ENCODE data around the gene PCDHB11. TPM values are rescaled to one million over a fixed set of nuclear protein-coding genes. Genes with fewer than 3 reads are reported as not detected.
"Not testable (repeated sequence)": the region's sequence is repeated elsewhere in the genome, so short reads cannot be mapped to it uniquely, and the experiment has no call there.

Gene PCDHB11
- polyA plus RNA-seq, 10 donors, result 1.6 to 3.5 (median 2.7) TPM

DNA sequence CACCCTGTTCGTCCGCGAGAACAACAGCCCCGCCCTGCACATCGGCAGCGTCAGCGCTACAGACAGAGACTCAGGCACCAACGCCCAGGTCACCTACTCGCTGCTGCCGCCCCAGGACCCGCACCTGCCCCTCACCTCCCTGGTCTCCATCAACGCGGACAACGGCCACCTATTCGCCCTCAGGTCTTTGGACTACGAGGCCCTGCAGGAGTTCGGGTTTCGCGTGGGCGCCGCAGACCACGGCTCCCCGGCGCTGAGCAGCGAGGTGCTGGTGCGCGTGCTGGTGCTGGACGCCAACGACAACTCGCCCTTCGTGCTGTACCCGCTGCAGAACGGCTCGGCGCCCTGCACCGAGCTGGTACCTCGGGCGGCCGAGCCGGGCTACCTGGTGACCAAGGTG, 36.5 kb downstream of the PCDHB11 start:
- not testable (repeated sequence) for DNase-seq

DNA sequence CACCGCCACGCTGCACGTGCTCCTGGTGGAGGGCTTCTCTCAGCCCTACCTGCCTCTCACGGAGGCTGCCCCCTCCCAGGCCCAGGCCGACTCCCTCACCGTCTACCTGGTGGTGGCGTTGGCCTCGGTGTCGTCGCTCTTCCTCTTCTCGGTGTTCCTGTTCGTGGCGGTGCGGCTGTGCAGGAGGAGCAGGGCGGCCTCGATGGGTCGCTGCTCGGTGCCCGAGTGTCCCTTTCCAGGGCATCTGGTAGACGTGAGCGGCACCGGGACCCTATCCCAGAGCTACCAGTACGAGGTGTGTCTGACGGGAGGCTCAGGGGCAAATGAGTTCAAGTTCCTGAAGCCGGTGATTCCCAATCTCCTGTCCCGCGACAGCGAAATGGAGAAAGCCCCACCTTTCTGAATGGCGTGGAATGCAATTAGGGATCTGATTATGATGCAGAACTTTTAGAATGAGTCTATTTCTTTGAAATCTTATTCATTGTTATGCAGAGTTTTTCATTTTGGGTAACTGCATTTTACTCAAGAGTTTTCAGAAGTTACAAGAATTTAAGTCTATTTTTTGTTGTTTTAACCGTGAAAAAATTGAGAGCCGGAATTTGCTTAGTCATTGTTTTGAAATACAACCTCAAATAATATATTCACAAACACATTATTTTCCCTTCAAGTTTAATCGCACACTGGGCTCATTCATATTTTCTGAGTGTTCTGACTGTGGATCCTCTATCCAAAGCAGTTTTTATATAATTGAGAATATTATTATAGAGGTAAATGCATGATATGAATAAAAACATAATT, 37.3 kb downstream of the PCDHB11 start:
- no peak for DNase-seq

DNA sequence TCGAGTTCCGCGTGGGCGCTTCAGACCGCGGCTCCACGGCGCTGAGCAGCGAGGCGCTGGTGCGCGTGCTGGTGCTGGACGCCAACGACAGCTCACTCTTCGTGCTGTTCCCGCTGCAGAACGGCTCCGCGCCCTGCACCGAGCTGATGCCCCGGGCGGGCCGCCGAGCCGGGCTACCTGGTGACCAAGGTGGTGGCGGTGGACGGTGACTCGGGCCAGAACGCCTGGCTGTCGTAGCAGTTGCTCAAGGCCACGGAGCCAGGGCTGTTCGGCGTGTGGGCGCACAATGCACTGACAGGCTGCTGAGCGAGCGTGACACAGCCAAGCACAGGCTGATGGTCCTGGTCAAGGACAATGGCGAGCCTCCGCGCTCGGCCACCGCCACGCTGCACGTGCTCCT, 42.1 kb downstream of the PCDHB11 start:
- no peak for DNase-seq

DNA sequence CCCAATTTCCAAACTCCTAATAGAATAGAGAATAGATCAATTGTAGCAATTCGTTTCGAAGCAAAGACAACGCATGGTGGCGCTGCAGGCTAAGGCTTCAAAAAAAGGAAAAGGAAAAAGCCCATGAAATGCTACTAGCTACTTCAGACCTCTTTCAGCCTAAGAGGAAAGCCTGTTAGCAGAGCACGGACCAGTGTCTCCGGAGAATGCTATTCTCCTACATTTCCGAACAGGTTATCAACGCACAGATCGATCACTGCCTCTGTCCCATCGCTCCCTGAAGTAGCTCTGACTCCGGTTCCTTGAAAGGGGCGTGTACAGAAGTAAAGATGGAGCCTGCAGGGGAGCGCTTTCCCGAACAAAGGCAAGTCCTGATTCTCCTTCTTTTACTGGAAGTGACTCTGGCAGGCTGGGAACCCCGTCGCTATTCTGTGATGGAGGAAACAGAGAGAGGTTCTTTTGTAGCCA, 45.9 kb downstream of the PCDHB11 start, which contains the start of gene PCDHB15:
Gene PCDHB15 (plus strand): TSS at position 146 of the 468 bp plus-strand sequence. CDS start 184 bp downstream, at position 330.
- peak; percentile 2 to 40 (median 14) for DNase-seq

DNA sequence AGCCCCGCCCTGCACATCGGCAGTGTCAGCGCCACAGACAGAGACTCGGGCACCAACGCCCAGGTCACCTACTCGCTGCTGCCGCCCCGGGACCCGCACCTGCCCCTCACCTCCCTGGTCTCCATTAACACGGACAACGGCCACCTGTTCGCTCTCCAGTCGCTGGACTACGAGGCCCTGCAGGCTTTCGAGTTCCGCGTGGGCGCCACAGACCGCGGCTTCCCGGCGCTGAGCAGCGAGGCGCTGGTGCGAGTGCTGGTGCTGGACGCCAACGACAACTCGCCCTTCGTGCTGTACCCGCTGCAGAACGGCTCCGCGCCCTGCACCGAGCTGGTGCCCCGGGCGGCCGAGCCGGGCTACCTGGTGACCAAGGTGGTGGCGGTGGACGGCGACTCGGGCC, 47.5 kb downstream of the PCDHB11 start:
- DNase-seq, result not testable (repeated sequence)

DNA sequence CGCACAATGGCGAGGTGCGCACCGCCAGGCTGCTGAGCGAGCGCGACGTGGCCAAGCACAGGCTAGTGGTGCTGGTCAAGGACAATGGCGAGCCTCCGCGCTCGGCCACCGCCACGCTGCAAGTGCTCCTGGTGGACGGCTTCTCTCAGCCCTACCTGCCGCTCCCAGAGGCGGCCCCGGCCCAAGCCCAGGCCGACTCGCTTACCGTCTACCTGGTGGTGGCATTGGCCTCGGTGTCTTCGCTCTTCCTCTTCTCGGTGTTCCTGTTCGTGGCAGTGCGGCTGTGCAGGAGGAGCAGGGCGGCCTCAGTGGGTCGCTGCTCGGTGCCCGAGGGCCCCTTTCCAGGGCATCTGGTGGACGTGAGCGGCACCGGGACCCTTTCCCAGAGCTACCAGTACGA, 48.0 kb downstream of the PCDHB11 start:
- DNase-seq, result not testable (repeated sequence)

DNA sequence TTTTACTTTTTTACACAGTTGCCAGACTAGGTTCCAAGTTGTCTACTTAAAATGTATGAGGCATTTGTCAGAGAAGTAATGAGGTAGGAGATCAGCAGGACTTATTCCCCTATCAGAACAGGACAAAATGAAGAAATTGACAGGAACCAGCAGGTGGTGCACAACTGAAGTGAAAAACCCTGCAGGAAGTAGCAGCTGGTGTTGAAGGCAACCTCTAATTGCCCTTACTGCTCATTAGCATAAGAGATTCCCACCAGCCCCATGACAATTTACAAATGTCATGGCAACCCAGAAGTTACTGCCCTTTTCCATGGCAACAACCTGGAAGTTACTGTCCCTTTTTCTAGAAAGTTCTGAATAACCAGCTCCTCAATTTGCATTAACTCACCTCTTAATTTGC, 51.1 kb downstream of the PCDHB11 start:
- DNase-seq, result no peak

Other genes starting within 250 kb of the PCDHB11 start
- 1 to 10 TPM in 6 of 10 donors, under 1 TPM in 4; 0.67 to 5.8 (median 1.4) TPM for gene PCDHAC2, start 233.2 kb upstream of the PCDHB11 start, polyA plus RNA-seq (ENCODE audit: insufficient read length in 10 of 10)
- gene PCDHB1, start 148.3 kb upstream of the PCDHB11 start, polyA plus RNA-seq (ENCODE audit: insufficient read length in 10 of 10), result under 1 TPM; 0.07 to 0.20 (median 0.10) TPM
- gene PCDHB2, start 105.0 kb upstream of the PCDHB11 start, polyA plus RNA-seq (ENCODE audit: insufficient read length in 10 of 10), result 1 to 10 TPM; 2.3 to 5.9 (median 4.2) TPM
- 1 to 10 TPM; 1.6 to 2.8 (median 2.0) TPM for gene PCDHB3, start 99.2 kb upstream of the PCDHB11 start, polyA plus RNA-seq (ENCODE audit: insufficient read length in 10 of 10)
- gene PCDHB4, start 77.8 kb upstream of the PCDHB11 start, polyA plus RNA-seq (ENCODE audit: insufficient read length in 10 of 10), result 1 to 10 TPM; 2.8 to 4.6 (median 3.1) TPM
- 1 to 10 TPM; 2.7 to 5.1 (median 3.9) TPM for gene PCDHB5, start 64.4 kb upstream of the PCDHB11 start, polyA plus RNA-seq (ENCODE audit: insufficient read length in 10 of 10)
- gene PCDHB6, start 49.6 kb upstream of the PCDHB11 start, polyA plus RNA-seq (ENCODE audit: insufficient read length in 10 of 10), result 1 to 10 TPM; 1.3 to 2.5 (median 1.8) TPM
- gene PCDHB7, start 27.0 kb upstream of the PCDHB11 start, polyA plus RNA-seq (ENCODE audit: insufficient read length in 10 of 10), result 1 to 10 TPM; 1.8 to 3.5 (median 2.6) TPM
- 1 to 10 TPM in 8 of 10 donors, under 1 TPM in 2; 0.34 to 2.4 (median 1.3) TPM for gene PCDHB8, start 21.8 kb upstream of the PCDHB11 start, polyA plus RNA-seq (ENCODE audit: insufficient read length in 10 of 10)
- gene PCDHB16, start 17.2 kb upstream of the PCDHB11 start, polyA plus RNA-seq (ENCODE audit: insufficient read length in 10 of 10), result 1 to 10 TPM; 2.3 to 6.1 (median 4.2) TPM
- 1 to 10 TPM; 1.4 to 3.9 (median 2.5) TPM for gene PCDHB9, start 12.5 kb upstream of the PCDHB11 start, polyA plus RNA-seq (ENCODE audit: insufficient read length in 10 of 10)
- gene PCDHB10, start 7.3 kb upstream of the PCDHB11 start, polyA plus RNA-seq (ENCODE audit: insufficient read length in 10 of 10), result 1 to 10 TPM; 3.6 to 6.4 (median 4.9) TPM
- gene PCDHB12, start 9.1 kb downstream of the PCDHB11 start, polyA plus RNA-seq (ENCODE audit: insufficient read length in 10 of 10), result 1 to 10 TPM; 2.3 to 3.7 (median 2.8) TPM
- 1 to 10 TPM; 2.3 to 3.6 (median 2.6) TPM for gene PCDHB13, start 14.3 kb downstream of the PCDHB11 start, polyA plus RNA-seq (ENCODE audit: insufficient read length in 10 of 10)
- 1 to 10 TPM; 5.3 to 8.1 (median 6.6) TPM for gene PCDHB14, start 23.7 kb downstream of the PCDHB11 start, polyA plus RNA-seq (ENCODE audit: insufficient read length in 10 of 10)
- gene PCDHB15, start 45.8 kb downstream of the PCDHB11 start, polyA plus RNA-seq (ENCODE audit: insufficient read length in 10 of 10), result 1 to 10 TPM; 5.9 to 9.7 (median 7.8) TPM
- under 1 TPM in 1 of 10 donors, not detected in 9; 0.17 TPM for gene SLC25A2, start 104.4 kb downstream of the PCDHB11 start, polyA plus RNA-seq (ENCODE audit: insufficient read length in 10 of 10)
- gene TAF7, start 121.2 kb downstream of the PCDHB11 start, polyA plus RNA-seq (ENCODE audit: insufficient read length in 10 of 10), result 10 to 100 TPM; 74.5 to 97.2 (median 82.8) TPM
- gene PCDHGA1, start 130.9 kb downstream of the PCDHB11 start, polyA plus RNA-seq (ENCODE audit: insufficient read length in 10 of 10), result under 1 TPM; 0.38 to 0.64 (median 0.54) TPM
- 1 to 10 TPM; 1.7 to 3.1 (median 2.4) TPM for gene PCDHGA2, start 139.1 kb downstream of the PCDHB11 start, polyA plus RNA-seq (ENCODE audit: insufficient read length in 10 of 10)
- gene PCDHGA3, start 144.2 kb downstream of the PCDHB11 start, polyA plus RNA-seq (ENCODE audit: insufficient read length in 10 of 10), result 1 to 10 TPM; 1.2 to 1.7 (median 1.4) TPM
- under 1 TPM; 0.36 to 0.88 (median 0.60) TPM for gene PCDHGB1, start 150.5 kb downstream of the PCDHB11 start, polyA plus RNA-seq (ENCODE audit: insufficient read length in 10 of 10)
- gene PCDHGA4, start 155.4 kb downstream of the PCDHB11 start, polyA plus RNA-seq (ENCODE audit: insufficient read length in 10 of 10), result 1 to 10 TPM; 1.1 to 1.8 (median 1.3) TPM
- 1 to 10 TPM; 1.9 to 2.6 (median 2.2) TPM for gene PCDHGB2, start 160.4 kb downstream of the PCDHB11 start, polyA plus RNA-seq (ENCODE audit: insufficient read length in 10 of 10)
- 1 to 10 TPM; 1.9 to 3.3 (median 2.6) TPM for gene PCDHGA5, start 164.5 kb downstream of the PCDHB11 start, polyA plus RNA-seq (ENCODE audit: insufficient read length in 10 of 10)
- gene PCDHGB3, start 170.6 kb downstream of the PCDHB11 start, polyA plus RNA-seq (ENCODE audit: insufficient read length in 10 of 10), result 1 to 10 TPM in 9 of 10 donors, under 1 TPM in 1; 0.99 to 1.7 (median 1.4) TPM
- 1 to 10 TPM; 2.4 to 5.4 (median 3.4) TPM for gene PCDHGA6, start 174.3 kb downstream of the PCDHB11 start, polyA plus RNA-seq (ENCODE audit: insufficient read length in 10 of 10)
- 1 to 10 TPM; 1.2 to 2.0 (median 1.4) TPM for gene PCDHGA7, start 183.1 kb downstream of the PCDHB11 start, polyA plus RNA-seq (ENCODE audit: insufficient read length in 10 of 10)
- 1 to 10 TPM; 1.7 to 3.9 (median 2.5) TPM for gene PCDHGB4, start 188.1 kb downstream of the PCDHB11 start, polyA plus RNA-seq (ENCODE audit: insufficient read length in 10 of 10)
- under 1 TPM; 0.43 to 0.83 (median 0.57) TPM for gene PCDHGA8, start 193.0 kb downstream of the PCDHB11 start, polyA plus RNA-seq (ENCODE audit: insufficient read length in 10 of 10)
- gene PCDHGB5, start 198.3 kb downstream of the PCDHB11 start, polyA plus RNA-seq (ENCODE audit: insufficient read length in 10 of 10), result 1 to 10 TPM; 2.5 to 7.0 (median 4.1) TPM
- 1 to 10 TPM; 3.4 to 5.3 (median 3.8) TPM for gene PCDHGA9, start 203.2 kb downstream of the PCDHB11 start, polyA plus RNA-seq (ENCODE audit: insufficient read length in 10 of 10)
- 1 to 10 TPM; 2.7 to 6.8 (median 4.3) TPM for gene PCDHGB6, start 208.4 kb downstream of the PCDHB11 start, polyA plus RNA-seq (ENCODE audit: insufficient read length in 10 of 10)
- 1 to 10 TPM; 1.2 to 2.8 (median 1.8) TPM for gene PCDHGA10, start 213.4 kb downstream of the PCDHB11 start, polyA plus RNA-seq (ENCODE audit: insufficient read length in 10 of 10)
- 10 to 100 TPM in 1 of 10 donors, 1 to 10 TPM in 9; 7.4 to 11.7 (median 8.2) TPM for gene PCDHGB7, start 218.1 kb downstream of the PCDHB11 start, polyA plus RNA-seq (ENCODE audit: insufficient read length in 10 of 10)
- gene PCDHGA11, start 221.4 kb downstream of the PCDHB11 start, polyA plus RNA-seq (ENCODE audit: insufficient read length in 10 of 10), result 1 to 10 TPM; 2.9 to 4.8 (median 3.3) TPM
- 1 to 10 TPM; 1.2 to 3.1 (median 2.3) TPM for gene PCDHGA12, start 230.9 kb downstream of the PCDHB11 start, polyA plus RNA-seq (ENCODE audit: insufficient read length in 10 of 10)

Data from muscle of back (tissue), 11 donors.